HG03442 (cell line): ENCODE results near the gene NPHP4.

ENCODE experiments used
- ATAC-seq: cut with Tn5 transposase; IDR thresholded peaks from one replicate; pipeline ENCODE4 v1.9.1; 2021; ENCODE audit warnings: mild to moderate bottlenecking, moderate library complexity; ENCODE audit not compliant: unreplicated experiment

NPHP4 gene

GRCh38 chr1:5954964-5955363 lies 37.3 kb downstream of the NPHP4 start:
- ATAC-seq: no peak

DNA sequence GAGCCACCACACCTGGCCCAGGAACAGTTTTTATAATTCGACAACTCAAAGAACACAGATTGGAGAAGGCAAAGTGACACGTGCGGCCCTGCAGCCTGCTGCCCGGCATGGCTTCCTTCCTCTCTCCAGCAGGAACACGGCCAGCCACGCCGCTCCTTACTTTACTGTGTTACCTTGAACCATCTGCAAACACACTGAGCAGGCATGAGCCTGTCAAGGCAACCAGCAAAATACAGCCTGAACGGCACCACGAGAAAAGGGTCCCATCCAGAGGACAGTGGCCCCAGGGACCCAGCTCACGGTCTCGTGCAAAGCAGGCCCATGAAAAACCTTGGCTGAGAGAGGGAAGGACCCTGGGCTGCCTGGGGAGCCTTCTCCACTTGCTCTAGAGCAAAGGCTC lies 38.8 kb downstream of the NPHP4 start:
- ATAC-seq: no peak

GRCh38 chr1:5951846-5952410 lies 40.3 kb downstream of the NPHP4 start:
- ATAC-seq: no peak

GRCh38 chr1:5950994-5951785 lies 41.0 kb downstream of the NPHP4 start:
- ATAC-seq: no peak

- no peak for ATAC-seq
Measured at GRCh38 chr1:5950201-5950895, 41.9 kb downstream of the NPHP4 start.

GRCh38 chr1:5949761-5950100 lies 42.5 kb downstream of the NPHP4 start:
- ATAC-seq: no peak

DNA sequence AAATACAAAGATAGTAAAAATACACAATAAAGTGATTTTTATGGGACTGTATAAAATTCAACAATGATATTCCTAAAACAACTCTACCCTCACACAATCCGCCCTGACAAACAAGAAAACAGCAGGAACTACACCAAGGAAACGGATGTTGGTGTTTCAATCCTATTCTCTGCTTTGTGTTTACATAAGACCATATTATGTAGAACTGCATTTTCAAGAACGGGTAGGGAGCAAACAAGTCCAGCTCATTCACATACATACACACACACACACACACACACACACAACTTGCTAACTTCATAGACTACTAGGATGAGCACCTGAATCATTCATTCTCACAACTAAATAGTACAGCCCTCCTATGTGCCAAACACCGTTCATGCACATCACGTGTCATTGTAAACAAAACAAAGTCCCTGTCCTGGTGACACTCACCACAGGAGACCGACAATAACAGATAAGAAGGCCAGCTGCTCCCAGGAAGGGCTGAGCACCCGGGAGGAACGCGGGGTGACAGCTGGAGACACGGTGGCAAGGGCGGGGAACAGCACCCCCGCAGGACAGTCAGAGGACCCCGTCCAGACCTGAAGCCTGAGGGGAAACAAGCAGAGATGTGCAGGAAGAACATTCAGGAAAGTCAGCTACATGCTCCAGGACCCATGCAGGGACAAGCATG lies 43.0 kb downstream of the NPHP4 start:
- ATAC-seq: no peak

DNA sequence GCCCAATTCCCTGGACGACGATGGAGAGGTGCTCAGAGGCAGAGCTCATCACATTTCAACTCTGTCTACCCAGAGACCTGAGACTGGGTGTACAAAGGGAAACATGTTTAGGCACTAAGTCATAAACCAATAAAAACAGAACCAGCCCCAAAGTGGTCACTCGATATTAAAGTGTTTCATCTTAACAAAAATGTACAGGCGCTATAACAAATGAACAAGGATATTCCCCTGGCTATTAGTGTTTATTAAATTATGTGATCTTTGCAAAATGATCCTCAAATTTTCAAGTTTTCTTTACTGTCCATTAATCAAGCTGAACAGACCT lies 43.6 kb downstream of the NPHP4 start:
- ATAC-seq: no peak

DNA sequence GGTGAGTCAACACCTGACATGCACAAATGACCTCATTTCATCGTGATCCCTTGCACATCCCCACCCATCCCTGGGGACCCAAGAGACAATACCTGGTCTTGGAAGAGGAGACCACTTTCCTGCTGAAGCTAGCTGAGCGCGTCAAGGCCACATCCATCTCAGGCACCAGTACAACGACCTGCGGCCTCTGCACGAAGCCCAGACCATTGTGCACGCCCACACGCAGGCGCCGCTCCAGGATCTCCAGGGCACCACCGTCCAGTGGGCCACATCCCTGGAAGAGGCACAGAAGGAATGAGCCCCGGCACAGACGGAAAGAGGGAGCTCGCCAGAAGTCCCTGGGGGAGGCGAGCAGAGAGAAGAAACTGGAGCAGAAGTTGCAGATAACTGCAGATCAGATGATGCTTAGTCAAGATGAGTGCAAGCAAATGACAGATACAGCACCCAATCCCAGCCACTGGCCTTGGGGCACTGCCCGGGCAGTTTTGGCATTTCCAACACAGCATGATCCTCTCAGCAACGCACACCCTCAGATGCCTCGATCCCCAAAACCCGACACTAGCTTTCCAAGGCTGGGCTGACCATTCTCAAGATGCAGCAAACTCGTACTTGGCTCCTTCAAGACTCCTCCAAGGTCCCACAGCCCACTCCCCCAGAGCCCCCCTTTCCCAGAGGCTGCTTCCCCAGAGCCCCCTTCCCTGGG lies 44.1 kb downstream of the NPHP4 start:
- ATAC-seq: no peak

DNA sequence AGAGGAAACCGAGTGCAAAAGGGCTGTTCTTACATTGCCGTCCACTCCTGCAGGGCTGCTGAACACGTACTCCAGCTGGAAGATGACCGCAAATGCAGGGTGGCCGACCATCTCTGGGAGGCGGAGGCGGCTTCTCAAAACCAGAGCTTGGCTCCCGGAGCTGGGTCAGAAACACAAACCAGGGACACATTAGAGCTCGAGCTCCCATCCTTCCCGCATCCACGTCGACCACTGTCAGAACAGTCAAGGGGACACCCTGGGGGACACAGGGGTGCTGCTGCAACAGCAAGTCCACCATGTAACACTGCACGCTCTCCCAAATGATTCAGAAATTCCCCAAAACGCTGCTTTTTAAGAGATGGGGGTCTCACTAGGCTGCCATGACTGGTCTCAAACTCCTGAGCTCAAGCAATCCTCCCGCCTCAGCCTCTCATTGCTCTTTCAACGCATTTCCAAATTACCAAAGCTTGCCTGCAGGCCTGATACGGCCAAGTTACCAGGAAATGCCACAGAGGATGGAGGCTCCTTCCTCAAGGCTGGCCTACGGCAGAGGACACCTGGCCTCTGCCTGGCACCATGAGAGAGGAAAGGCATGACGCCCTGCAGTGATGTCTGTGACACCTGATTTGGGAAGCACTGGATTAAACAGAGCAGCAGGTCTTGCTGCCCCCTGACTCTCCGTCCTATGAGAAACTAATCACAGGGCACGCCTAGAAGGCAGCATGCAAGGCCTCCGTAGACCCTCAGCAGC lies 45.0 kb downstream of the NPHP4 start:
- ATAC-seq: no peak

- no peak for ATAC-seq
Measured at GRCh38 chr1:5945445-5945844, 46.8 kb downstream of the NPHP4 start.

GRCh38 chr1:5944843-5945167 lies 47.4 kb downstream of the NPHP4 start:
- ATAC-seq: no peak

DNA sequence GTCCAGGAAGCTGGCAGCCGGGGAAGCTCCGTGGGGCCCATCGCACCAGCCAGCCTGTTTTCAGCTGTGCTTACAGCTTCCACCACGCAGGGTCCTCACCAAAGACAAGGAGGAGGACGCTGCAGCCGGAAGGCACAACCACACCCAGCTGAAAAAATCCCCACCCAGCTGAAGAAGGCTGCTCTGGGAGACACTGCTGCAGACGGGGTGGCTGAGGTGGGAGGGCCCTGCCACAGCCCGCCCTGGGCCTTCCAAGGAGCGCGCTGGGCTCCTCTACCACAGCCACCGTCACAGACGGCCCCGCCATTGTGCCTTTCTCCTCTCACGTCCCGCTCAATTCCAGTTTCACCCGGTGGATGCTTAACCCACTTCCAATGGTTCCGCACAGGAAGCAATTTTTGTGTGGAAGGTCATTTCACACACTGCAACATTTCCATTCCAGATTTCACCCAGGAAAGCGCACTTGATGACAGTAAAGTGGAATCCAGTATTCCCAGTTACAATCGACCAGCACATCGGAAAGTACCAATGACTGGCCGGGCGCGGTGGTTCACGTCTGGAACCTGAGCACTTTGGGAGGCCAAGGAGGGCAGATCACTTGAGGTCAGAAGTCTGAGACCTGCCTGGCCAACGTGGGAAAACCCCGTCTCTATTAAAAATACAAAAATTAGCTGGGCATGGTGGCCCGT lies 47.9 kb downstream of the NPHP4 start:
- ATAC-seq: no peak

GRCh38 chr1:5943343-5944124 lies 48.7 kb downstream of the NPHP4 start:
- ATAC-seq: no peak

- ATAC-seq: no peak
Measured at GRCh38 chr1:5941671-5942070, 50.6 kb downstream of the NPHP4 start.

GRCh38 chr1:5940723-5941407 lies 51.4 kb downstream of the NPHP4 start:
- ATAC-seq: no peak

- no peak for ATAC-seq
Measured at GRCh38 chr1:5939271-5940170, 52.7 kb downstream of the NPHP4 start.
